CD4-positive, CD25-positive, alpha-beta regulatory T cell (primary cell): ENCODE results near the gene RETREG2. TPM values are rescaled to one million over a fixed set of nuclear protein-coding genes. Genes with fewer than 3 reads are reported as not detected.

Source experiments
- ATAC-seq, 2 donors: fragments of 150-1000 bp; cut with Tn5 transposase; one replicate each; pipeline ENCODE4 v1.10.0; 2021; ENCODE audit warnings: low read depth in 2 of 2, moderate number of reproducible peaks in 2 of 2, moderate library complexity in 1 of 2
- DNase-seq, 3 donors: peaks; one replicate each; pipeline versions ENCODE4 v3.0.0 to v3.0.0-alpha.2; 2012 to 2022; ENCODE audit warnings: mixed read lengths in 1 of 3
- H3K27ac ChIP-seq: one replicate; pipeline ENCODE4 v1.7.0; 2013; ENCODE audit warnings: mild to moderate bottlenecking, low read length; ENCODE audit not compliant: insufficient read depth, poor library complexity, severe bottlenecking
- H3K27me3 ChIP-seq: one replicate; pipeline ENCODE4 v1.7.0; 2013; ENCODE audit warnings: low read length; ENCODE audit not compliant: control insufficient read depth, insufficient read depth
- H3K36me3 ChIP-seq: one replicate; pipeline ENCODE4 v1.7.0; 2013; ENCODE audit warnings: mild to moderate bottlenecking, low read length, moderate library complexity; ENCODE audit not compliant: control insufficient read depth, insufficient read depth
- H3K4me1 ChIP-seq: 2 replicates; pipeline ENCODE4 v1.7.0; 2013; ENCODE audit warnings: mild to moderate bottlenecking, low read length; ENCODE audit not compliant: insufficient read depth, control insufficient read depth, poor library complexity, severe bottlenecking
- H3K4me3 ChIP-seq: one replicate; pipeline ENCODE4 v1.7.0; 2013; ENCODE audit warnings: low read depth, mild to moderate bottlenecking, low read length, moderate library complexity
- H3K9me3 ChIP-seq, 2 experiments: 1 replicate in 1 of 2; 2 replicates in 1 of 2; pipeline ENCODE4 v1.7.0; 2013; ENCODE audit warnings: low read length in 2 of 2, mild to moderate bottlenecking in 1 of 2, moderate library complexity in 1 of 2; ENCODE audit not compliant: control insufficient read depth in 2 of 2
- H3K27ac Mint-ChIP-seq, 3 donors: one replicate each; pipeline ENCODE4 v1.8.0; 2020 to 2022; ENCODE audit warnings: mild to moderate bottlenecking in 3 of 3, mixed read lengths in 3 of 3, moderate library complexity in 2 of 3
- H3K27me3 Mint-ChIP-seq: one replicate; pipeline ENCODE4 v1.8.0; 2022; ENCODE audit warnings: mild to moderate bottlenecking, mixed read lengths
- H3K36me3 Mint-ChIP-seq: one replicate; pipeline ENCODE4 v1.8.0; 2020; ENCODE audit warnings: mixed read lengths
- H3K4me1 Mint-ChIP-seq, 4 donors: one replicate each; pipeline ENCODE4 v1.8.0; 2020 to 2022; ENCODE audit warnings: mixed read lengths in 4 of 4, mild to moderate bottlenecking in 1 of 4
- H3K4me3 Mint-ChIP-seq, 4 donors: one replicate each; pipeline ENCODE4 v1.8.0; 2020 to 2022; ENCODE audit warnings: mild to moderate bottlenecking in 4 of 4, mixed read lengths in 4 of 4, moderate library complexity in 3 of 4
- H3K9me3 Mint-ChIP-seq, 7 donors: one replicate each; pipeline ENCODE4 v1.8.0; 2020 to 2022; ENCODE audit warnings: mixed read lengths in 7 of 7, mild to moderate bottlenecking in 3 of 7, moderate library complexity in 2 of 7
- polyA plus RNA-seq, 4 donors: library from polyadenylated mRNA; unstranded; fragments of 300-500 nt; fragmentation: Illumina TruSeq; gene quantifications; one replicate each; pipeline ENCODE4 v1.2.3, GENCODE V29; 2021
- total RNA-seq: library from RNA; stranded (reverse); gene quantifications from one replicate; pipeline ENCODE4 v1.2.3, GENCODE V29; 2022

The RETREG2 gene
- total and polyA plus RNA-seq, 5 donors from 2014 or later, result 62.8 to 89.7 (median 77.4) TPM

DNA sequence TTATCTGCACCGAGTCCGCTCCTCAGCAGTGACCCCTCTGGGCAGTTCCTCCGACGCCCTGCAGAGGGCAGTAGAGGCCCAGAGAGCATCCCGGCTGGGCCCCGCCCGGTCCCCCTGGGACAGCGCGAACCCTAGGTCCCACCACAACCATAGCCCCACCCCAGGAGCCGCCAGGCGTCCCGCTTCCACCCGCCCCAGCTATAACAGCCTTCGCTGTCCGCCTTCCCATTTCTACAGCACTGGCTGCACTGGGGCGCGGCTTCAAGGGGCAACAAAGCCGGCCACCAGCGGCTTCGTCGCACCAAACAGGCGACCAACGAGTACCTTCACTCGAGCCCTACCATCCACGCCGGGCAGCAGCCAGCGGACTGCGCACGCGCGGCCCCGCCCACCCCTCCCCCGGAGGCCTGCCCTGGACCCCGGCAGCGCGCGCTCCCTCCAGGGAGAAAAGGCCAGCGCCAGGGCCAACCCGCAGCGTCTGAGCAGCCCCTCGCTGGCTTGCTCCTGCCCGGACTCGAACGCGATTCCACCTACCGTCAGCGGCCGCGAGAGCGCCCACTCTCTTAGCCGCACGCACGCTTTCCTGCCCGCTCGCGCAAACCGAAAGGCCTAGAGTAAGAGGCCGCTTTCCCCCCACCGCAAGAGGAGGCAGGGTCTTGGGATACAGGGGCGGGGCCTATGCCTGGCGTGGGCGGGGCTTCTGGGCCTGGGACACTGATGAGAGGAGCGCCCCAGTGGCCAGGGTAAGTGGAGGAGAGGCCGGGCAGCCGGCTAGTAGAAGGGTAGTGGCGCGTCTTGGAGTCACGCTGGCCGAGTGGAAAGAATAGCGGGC lies 17.7 kb upstream of the RETREG2 start, which contains the start of gene NHEJ1:
Gene NHEJ1 (minus strand): TSS at position 630 of the 832 bp plus-strand sequence. CDS start 2,453 bp downstream, outside the sequence.
- Mint-ChIP-seq H3K4me1 (peaks cover 12 to 27% (median 19%) of the 10 kb centered on the region in 4 donors), H3K36me3 (peaks cover 19% of the 10 kb centered on the region), H3K27ac (peak within 1 kb of the TSS; percentile 83 to 97 (median 93)), H3K4me3 (peak within 1 kb of the TSS; percentile 94 to 98 (median 94)), H3K27me3 (peaks cover 5% of the 10 kb centered on the region), H3K9me3 (no peaks in the 10 kb centered on the region)
- peak; percentile 91 to 96 for ATAC-seq
- Histone ChIP-seq H3K4me3 (peak within 1 kb of the TSS; percentile 56), H3K27ac (peak within 1 kb of the TSS; percentile 83), H3K9me3 (no peaks in the 10 kb centered on the region), H3K36me3 (peaks cover 21% of the 10 kb centered on the region), H3K27me3 (no peaks in the 10 kb centered on the region), H3K4me1 (peaks cover 13% of the 10 kb centered on the region)
- DNase-seq, result peak; percentile 87 to 94 (median 93)

DNA sequence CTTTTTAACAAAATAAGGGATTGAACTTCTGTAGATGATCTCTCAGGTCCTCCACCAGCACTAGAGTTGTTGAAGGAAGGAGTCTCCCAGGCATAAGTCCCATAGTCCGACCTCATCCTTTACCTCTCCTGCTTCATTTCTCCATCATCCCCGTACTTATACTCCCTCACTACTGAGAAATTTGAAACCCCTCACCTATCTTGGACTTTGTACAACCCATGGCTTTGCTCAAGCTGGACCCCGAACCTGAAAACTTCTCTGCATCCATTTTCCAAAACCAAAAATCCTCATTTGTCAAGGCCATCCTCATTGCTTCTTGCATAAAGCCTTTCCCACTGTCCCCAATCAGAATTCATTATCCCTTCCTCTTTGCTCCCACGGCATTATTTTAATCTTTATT lies 17.0 kb upstream of the RETREG2 start:
- H3K4me1 Mint-ChIP-seq, result peaks cover 12 to 27% (median 20%) of the 10 kb centered on the region in 4 donors

DNA sequence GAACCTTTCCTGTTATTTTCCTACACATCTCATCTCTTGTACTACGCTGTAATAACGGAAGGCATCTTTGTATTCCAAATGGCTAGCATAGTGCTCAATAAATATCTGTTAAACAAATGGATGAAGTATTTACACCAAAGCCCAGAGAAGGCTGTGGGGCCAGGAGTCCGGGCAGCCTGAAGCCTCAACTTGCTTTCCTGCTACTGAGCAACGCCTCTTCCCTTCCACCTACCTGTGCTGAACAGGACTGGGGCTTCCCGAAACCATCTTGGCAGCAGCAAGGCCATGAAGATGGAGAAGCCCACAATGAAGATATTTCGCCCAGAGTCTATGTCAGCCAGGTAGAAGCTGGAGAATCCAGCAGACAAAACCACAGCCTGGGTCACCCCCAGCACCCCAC lies 14.9 kb upstream of the RETREG2 start:
- Mint-ChIP-seq H3K27me3 (peaks cover 5% of the 10 kb centered on the region), H3K9me3 (no peaks in the 10 kb centered on the region), H3K27ac (no peak overlapping the region), H3K36me3 (peaks cover 7% of the 10 kb centered on the region), H3K4me3 (peak overlapping the region in 3 of 4 donors; percentile 10 to 94 (median 21)), H3K4me1 (peaks cover 12 to 27% (median 19%) of the 10 kb centered on the region in 4 donors)
- Histone ChIP-seq H3K27me3 (no peaks in the 10 kb centered on the region), H3K4me3 (no peak overlapping the region), H3K9me3 (no peaks in the 10 kb centered on the region), H3K36me3 (peaks cover 4% of the 10 kb centered on the region), H3K27ac (no peak overlapping the region), H3K4me1 (peaks cover 13% of the 10 kb centered on the region)
- no peak for ATAC-seq
- no peak for DNase-seq

More for the DNA sequence above, 17.0 kb upstream of the RETREG2 start:
- Histone ChIP-seq H3K4me1 (peaks cover 13% of the 10 kb centered on the region), H3K27ac (peak overlapping the region; percentile 83), H3K27me3 (no peaks in the 10 kb centered on the region), H3K9me3 (no peaks in the 10 kb centered on the region), H3K36me3 (peaks cover 21% of the 10 kb centered on the region), H3K4me3 (peak overlapping the region; percentile 56)
- Mint-ChIP-seq H3K9me3 (no peaks in the 10 kb centered on the region), H3K36me3 (peaks cover 22% of the 10 kb centered on the region), H3K27ac (peak overlapping the region in 2 of 3 donors; percentile 83 to 97), H3K27me3 (peaks cover 5% of the 10 kb centered on the region), H3K4me3 (peak overlapping the region; percentile 94 to 98 (median 94))
- ATAC-seq, result no peak
- no peak for DNase-seq

DNA sequence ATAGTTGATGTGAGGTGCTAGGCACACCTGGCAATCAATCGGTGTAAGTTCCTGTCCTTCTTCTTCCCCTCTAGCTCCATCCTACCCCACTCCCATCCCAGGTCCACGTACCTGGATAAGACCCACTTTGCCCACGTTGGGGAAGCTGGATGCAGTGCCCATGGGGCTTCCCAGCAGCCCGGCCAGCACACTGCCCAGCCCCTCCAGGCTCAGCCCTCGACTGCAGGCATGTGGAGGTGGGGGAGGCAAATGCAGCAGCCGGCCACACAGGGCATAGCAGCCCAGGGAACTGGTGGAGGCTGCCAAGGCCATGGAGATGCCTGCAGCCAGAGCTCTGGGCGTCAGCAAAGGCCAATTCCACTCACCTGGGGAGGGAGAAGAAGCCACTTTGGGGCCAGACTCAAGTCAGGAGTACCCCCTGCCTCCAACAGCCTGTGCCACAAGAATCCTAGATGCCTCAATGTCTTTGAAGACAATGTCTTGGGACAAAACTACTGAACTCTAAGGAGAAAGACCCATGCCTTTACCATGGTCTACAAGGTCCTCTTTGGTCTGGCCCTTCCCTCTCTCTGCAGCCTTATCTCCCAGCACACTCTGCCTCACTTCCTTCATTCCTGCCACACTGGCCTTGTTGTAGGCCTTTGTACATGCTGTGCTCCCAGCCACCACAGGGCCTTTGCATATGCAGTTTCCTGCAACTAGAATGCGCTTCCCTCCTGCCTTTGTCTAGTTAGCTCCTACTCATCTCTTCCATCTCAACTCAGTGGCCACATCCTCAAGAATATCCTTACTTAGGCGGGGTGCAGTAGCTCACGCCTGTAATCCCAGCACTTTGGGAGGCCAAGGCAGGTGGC lies 12.8 kb upstream of the RETREG2 start:
- Histone ChIP-seq H3K9me3 (no peaks in the 10 kb centered on the region), H3K4me3 (no peak overlapping the region), H3K36me3 (peaks cover 2% of the 10 kb centered on the region), H3K27me3 (no peaks in the 10 kb centered on the region), H3K4me1 (peaks cover 6% of the 10 kb centered on the region), H3K27ac (no peak overlapping the region)
- no peak for ATAC-seq
- DNase-seq, result no peak
- H3K4me3 Mint-ChIP-seq, result peak overlapping the region in 1 of 4 donors; percentile 69
- peaks cover 0 to 14% (median 10%) of the 10 kb centered on the region in 4 donors for H3K4me1 Mint-ChIP-seq
- H3K36me3 Mint-ChIP-seq, result peaks cover 7% of the 10 kb centered on the region
- H3K27ac Mint-ChIP-seq, result no peak overlapping the region
- no peaks in the 10 kb centered on the region for H3K9me3 Mint-ChIP-seq
- H3K27me3 Mint-ChIP-seq, result peaks cover under 1% of the 10 kb centered on the region

DNA sequence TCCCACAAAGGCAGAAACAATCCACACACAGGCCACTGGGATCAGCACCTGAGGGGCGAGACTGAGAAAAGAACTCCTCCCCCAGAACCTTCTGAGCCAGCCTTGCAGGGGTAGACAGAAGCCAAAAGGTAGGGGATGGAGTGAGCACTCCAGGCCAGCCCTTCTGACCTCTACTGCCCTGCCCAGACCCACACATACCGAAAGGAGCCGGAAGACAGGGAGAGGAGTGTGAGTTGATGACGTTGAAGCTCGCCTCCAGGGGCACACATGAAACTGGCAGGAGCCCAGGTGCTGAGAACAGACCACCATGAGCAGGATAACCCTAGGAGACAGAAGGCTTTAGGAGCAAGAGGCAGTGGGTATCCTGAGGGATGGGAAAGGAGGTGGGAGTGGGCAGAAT lies 10.1 kb upstream of the RETREG2 start:
- H3K9me3 ChIP-seq, result no peaks in the 10 kb centered on the region
- peaks cover 4 to 14% (median 7%) of the 10 kb centered on the region in 4 donors for H3K4me1 Mint-ChIP-seq
- H3K36me3 Mint-ChIP-seq, result peaks cover 7% of the 10 kb centered on the region
- H3K36me3 ChIP-seq, result peaks cover 19% of the 10 kb centered on the region
- DNase-seq (no peak), ATAC-seq (no peak)
- no peaks in the 10 kb centered on the region for H3K27me3 Mint-ChIP-seq
- peaks cover 5% of the 10 kb centered on the region for H3K4me1 ChIP-seq
- H3K4me3 Mint-ChIP-seq, result peak overlapping the region in 1 of 4 donors; percentile 29
- no peaks in the 10 kb centered on the region for H3K9me3 Mint-ChIP-seq
- no peak overlapping the region for H3K4me3 ChIP-seq
- H3K27ac Mint-ChIP-seq, result peak overlapping the region in 2 of 3 donors; percentile 25 to 66
- H3K27me3 ChIP-seq, result no peaks in the 10 kb centered on the region
- H3K27ac ChIP-seq, result no peak overlapping the region

DNA sequence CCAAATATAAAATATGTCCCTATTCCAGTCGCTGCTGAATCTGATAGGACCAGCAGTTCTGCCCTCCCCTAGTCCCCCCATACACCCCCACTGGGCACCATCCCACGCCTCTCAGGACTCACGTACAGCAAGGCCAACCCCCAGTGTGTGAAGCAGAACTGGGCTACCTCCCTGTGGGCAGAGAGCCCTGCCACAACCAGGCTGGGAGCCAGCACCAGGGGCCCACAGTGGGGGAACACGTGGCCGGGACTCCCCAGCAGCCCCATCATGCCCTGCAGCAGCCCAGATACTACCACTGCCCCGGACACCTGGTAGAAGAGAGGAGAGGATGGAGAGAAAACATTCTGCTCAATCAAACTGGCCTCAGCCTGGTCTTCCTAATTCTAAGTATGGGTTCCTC lies 9.5 kb upstream of the RETREG2 start:
- ATAC-seq (no peak), DNase-seq (no peak)
- peaks cover 7% of the 10 kb centered on the region for H3K36me3 Mint-ChIP-seq
- H3K36me3 ChIP-seq, result peaks cover 24% of the 10 kb centered on the region
- no peaks in the 10 kb centered on the region for H3K9me3 Mint-ChIP-seq
- peaks cover 5% of the 10 kb centered on the region for H3K4me1 ChIP-seq
- H3K27ac ChIP-seq, result no peak overlapping the region
- H3K9me3 ChIP-seq, result no peaks in the 10 kb centered on the region
- H3K4me3 ChIP-seq, result no peak overlapping the region
- peaks cover 7 to 19% (median 8%) of the 10 kb centered on the region in 4 donors for H3K4me1 Mint-ChIP-seq
- H3K4me3 Mint-ChIP-seq, result peak overlapping the region in 1 of 4 donors; percentile 29
- no peak overlapping the region for H3K27ac Mint-ChIP-seq
- H3K27me3 Mint-ChIP-seq, result no peaks in the 10 kb centered on the region
- no peaks in the 10 kb centered on the region for H3K27me3 ChIP-seq

DNA sequence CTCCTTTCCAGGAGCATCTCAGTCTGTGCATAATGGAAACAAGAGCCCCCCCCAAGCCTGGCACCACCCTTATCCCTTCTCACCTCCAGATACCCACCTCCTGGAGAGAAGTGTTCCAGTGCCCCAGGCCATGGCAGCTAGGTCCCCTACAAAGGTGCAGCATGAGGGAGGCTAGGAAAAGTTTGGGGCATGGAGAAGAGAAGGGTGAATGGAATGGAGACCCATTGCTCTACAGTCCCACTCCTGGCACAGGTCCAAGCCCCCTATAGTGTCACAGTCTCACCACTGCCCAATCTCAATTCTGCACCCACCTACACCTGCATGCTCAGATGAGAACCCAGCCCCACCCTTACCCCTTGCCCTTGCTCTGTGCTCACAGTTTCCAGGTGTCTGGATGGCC lies 9.1 kb upstream of the RETREG2 start:
- no peak overlapping the region for H3K4me3 ChIP-seq
- no peaks in the 10 kb centered on the region for H3K9me3 ChIP-seq
- peaks cover 7 to 23% (median 11%) of the 10 kb centered on the region in 4 donors for H3K4me1 Mint-ChIP-seq
- H3K27me3 ChIP-seq, result no peaks in the 10 kb centered on the region
- no peak for ATAC-seq
- peaks cover 7% of the 10 kb centered on the region for H3K36me3 Mint-ChIP-seq
- H3K9me3 Mint-ChIP-seq, result no peaks in the 10 kb centered on the region
- no peaks in the 10 kb centered on the region for H3K27me3 Mint-ChIP-seq
- peaks cover 27% of the 10 kb centered on the region for H3K36me3 ChIP-seq
- H3K27ac ChIP-seq, result no peak overlapping the region
- H3K27ac Mint-ChIP-seq, result no peak overlapping the region
- no peak overlapping the region for H3K4me3 Mint-ChIP-seq
- DNase-seq, result no peak
- H3K4me1 ChIP-seq, result peaks cover 9% of the 10 kb centered on the region
